ENCODE data around the gene RNU5D-1.
"Not testable (repeated sequence)": the region's sequence is repeated elsewhere in the genome, so short reads cannot be mapped to it uniquely, and the experiment has no call there.

The RNU5D-1 gene

GRCh38 chr1:44730741-44731512 lies at the start of gene RNU5D-1:
RNU5D-1 (minus strand) TSS chr1:44731170.
- no peak for DNase-seq

GRCh38 chr1:44780583-44781121 lies 49.7 kb upstream of the RNU5D-1 start:
- no peak for DNase-seq

- DNase-seq, result no peak
Measured at GRCh38 chr1:44778705-44779576, 48.0 kb upstream of the RNU5D-1 start.

- no peak for DNase-seq
Measured at GRCh38 chr1:44777969-44778635, 47.1 kb upstream of the RNU5D-1 start.

DNA sequence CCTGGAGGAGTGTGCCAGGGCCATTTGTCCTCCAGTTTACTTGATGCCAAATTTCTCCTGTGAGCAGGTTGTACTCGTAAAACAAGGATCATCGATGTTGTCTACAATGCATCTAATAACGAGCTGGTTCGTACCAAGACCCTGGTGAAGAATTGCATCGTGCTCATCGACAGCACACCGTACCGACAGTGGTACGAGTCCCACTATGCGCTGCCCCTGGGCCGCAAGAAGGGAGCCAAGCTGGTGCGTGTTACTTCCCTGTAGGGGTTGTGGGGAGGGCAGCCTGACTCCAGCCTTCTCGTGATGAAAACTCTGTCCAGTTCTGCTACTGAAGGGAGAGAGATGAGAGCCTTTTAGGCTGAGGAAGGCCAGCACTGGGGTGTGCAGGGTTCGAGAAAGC lies 46.6 kb upstream of the RNU5D-1 start:
- no peak for DNase-seq

GRCh38 chr1:44776730-44777068 lies 45.7 kb upstream of the RNU5D-1 start:
- no peak for DNase-seq

DNA sequence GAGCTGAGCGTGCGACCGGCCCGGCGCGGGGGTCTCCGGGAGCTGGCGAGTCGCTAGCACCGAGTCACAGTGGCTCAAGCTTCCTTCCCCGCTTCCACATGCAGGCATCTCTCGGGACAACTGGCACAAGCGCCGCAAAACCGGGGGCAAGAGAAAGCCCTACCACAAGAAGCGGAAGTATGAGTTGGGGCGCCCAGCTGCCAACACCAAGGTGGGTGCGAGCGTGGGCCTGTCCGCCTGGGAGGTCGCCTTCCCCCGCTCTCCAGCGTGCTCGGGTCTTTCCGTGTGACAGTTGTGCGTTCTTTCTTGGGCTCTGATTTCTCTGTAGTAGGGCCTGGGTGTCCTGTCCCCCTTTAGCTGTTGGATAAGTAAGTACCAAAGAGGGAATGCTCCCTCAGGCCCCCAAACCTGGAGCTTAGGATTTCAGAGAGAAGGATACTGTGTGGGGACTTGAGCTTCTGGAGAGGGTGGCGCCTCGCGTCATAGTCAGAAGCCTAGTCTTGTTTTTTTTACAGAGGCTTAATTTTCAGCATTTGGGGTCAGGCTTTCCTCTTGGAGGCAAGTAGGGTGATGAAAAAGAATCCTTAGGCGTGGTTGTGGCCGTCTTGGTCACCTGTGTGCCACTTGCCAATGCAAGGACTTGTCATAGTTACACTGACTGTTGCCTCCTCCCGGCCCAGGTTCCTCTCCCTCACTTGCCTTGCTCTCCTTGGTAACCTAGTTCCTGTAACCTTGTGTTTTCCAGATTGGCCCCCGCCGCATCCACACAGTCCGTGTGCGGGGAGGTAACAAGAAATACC lies 45.2 kb upstream of the RNU5D-1 start:
- DNase-seq, result no peak

- DNase-seq, result no peak
Measured at GRCh38 chr1:44775078-44775929, 44.3 kb upstream of the RNU5D-1 start, which contains the start of gene RPS8. RPS8 (plus strand) TSS chr1:44775540; CDS start chr1:44775597, 57 bp downstream.

- not testable (repeated sequence) for DNase-seq
Measured at GRCh38 chr1:44766421-44766820, 35.5 kb upstream of the RNU5D-1 start.

DNA sequence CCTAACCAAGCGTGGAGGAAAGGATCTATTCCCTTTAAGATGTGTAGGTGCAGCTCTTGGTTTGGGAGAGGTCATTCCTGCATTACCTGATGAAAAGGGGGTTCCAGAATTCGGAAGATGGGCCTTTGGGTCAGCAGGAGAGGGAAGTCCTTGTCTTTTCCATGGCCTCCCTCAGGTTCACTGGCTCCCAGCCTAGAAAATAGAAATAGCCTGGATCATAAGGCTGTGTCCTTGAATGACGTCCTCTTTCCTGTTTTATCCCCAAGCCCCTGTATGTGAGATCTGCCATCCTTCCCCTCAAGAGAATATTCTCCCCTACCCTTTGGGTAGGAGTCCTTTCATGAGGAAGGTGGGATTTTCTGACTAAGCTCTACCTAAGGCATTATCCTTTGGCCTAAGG lies 29.9 kb upstream of the RNU5D-1 start:
- DNase-seq, result no peak

GRCh38 chr1:44759077-44759476 lies 28.1 kb upstream of the RNU5D-1 start:
- no peak for DNase-seq

- DNase-seq, result no peak
Measured at GRCh38 chr1:44757420-44757819, 26.4 kb upstream of the RNU5D-1 start.

GRCh38 chr1:44747878-44748277 lies 16.9 kb upstream of the RNU5D-1 start:
- DNase-seq, result no peak

DNA sequence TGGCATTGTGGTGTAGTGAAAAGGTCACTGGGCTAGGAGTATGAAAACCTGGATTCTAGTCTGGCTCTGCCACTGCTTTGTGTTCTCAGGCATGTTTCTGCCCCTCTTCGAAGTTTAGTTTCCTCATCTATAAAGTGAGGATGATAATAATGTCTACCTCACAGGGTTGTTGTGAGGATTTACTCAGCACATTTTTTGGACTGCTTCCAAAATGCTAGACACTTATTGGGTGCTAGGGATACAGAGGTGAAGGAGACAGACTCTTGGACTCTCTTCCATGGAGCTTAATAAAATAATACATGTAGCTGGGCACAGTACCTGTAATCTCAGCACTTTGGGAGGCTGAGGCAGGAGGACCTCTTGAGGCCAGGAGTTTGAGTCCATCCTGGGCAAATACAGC lies 12.2 kb upstream of the RNU5D-1 start:
- no peak for DNase-seq

GRCh38 chr1:44740179-44740617 lies 9.2 kb upstream of the RNU5D-1 start:
- DNase-seq, result no peak

- DNase-seq, result peak; percentile 22
Measured at GRCh38 chr1:44739307-44740178, 8.6 kb upstream of the RNU5D-1 start, which contains the start of gene KIF2C. KIF2C (plus strand) TSS chr1:44739837; CDS start chr1:44739933, 96 bp downstream.

DNA sequence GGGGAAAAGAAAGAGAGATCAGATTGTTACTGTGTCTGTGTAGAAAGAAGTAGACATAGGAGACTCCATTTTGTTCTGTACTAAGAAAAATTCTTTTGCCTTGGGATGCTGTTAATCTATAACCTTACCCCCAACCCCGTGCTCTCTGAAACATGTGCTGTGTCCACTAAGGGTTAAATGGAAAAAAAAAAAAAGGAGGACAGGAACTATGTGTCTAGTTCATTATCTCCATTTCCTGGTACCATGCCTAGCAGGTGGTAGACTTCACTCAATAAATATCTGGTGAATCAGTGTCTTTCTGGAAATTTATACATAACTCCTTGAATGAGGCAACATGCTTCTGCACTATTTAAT lies 8.0 kb upstream of the RNU5D-1 start:
- not testable (repeated sequence) for DNase-seq

- no peak for DNase-seq
Measured at GRCh38 chr1:44735992-44736391, 5.0 kb upstream of the RNU5D-1 start.

DNA sequence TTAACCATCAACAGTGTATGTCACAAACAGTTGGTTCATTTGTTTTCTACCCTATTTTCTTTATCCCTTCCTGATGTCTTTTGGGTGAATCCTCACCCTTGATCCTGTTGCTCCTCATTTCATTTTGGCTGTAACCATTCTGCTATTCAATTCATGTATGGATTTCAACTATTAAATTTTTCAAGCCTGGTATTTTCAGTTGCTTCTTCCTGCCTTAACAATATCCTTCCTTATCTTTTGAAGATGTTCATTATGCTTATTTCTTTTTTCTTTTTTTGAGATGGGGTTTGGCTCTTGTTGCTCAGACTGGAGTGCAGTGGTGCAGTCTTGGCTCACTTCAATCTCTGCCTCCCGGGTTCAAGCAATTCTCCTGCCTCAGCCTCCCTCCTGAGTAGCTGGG lies 2.8 kb upstream of the RNU5D-1 start:
- DNase-seq, result no peak

- DNase-seq, result no peak
Measured at GRCh38 chr1:44733365-44733764, 2.4 kb upstream of the RNU5D-1 start.

All from cortex of kidney (tissue), 1 donor.